ENCODE measurements around the gene ENOSF1. TPM values are rescaled to one million over a fixed set of nuclear protein-coding genes. Genes with fewer than 3 reads are reported as not detected.

ENOSF1 gene
- polyA plus RNA-seq, 1 of the 3 experiments (the other 2 are of a cell fraction) = 23.3 TPM

DNA sequence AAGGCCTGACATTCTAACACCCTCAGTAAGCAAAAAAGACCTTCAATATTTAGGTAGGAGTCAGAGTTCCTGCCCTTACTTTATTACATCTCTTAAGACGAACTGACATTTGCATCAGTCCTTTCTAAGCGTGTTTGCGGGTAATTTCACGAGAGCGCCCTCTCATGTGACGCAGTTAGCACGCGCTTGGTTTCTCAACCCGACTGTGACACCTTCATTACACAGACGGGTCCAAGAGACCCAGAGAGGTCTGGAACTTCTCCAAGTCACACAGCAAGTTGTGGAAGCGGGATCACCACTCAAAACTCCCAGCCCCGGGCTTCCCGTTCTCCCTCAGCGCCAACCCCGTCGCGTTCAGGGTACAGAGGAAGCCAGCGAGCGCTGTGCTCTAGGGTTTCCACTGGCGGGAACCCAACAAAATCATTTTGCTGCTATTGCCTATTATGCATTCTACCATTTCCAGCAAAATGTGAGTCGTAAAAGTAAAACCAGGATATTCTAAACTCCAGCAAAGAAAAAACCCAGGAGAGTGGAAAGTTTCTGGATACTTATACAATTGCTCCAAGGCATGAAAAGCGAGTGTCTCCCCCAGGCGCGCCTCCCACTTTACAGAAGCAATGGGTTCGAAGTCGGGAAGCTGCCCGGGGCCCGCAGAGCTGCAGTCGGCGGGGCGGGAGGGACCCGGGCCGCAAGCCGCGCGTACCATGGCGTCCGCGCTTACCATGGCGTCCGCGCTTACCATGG, 601 bp downstream of the ENOSF1 start (continued):
- TF ChIP-seq, protein P1, sequence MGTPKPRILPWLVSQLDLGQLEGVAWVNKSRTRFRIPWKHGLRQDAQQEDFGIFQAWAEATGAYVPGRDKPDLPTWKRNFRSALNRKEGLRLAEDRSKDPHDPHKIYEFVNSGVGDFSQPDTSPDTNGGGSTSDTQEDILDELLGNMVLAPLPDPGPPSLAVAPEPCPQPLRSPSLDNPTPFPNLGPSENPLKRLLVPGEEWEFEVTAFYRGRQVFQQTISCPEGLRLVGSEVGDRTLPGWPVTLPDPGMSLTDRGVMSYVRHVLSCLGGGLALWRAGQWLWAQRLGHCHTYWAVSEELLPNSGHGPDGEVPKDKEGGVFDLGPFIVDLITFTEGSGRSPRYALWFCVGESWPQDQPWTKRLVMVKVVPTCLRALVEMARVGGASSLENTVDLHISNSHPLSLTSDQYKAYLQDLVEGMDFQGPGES (IDR thresholded peaks at IDR 0.05; ENCODE audit: low read depth, low read length) = no peak
- TF ChIP-seq RXRA (IDR thresholded peaks at IDR 0.05; ENCODE audit: borderline replicate concordance, low read depth) = no peak
- no peak for TF ChIP-seq GABPA (IDR thresholded peaks at IDR 0.05; ENCODE audit: low read depth)
- TF ChIP-seq EZH2phosphoT487 (IDR thresholded peaks at IDR 0.05; ENCODE audit: borderline replicate concordance, low read depth) = no peak
- no peak for TF ChIP-seq CHD2 (IDR thresholded peaks at IDR 0.05; ENCODE audit: low read length, partially characterized antibody)
- TF ChIP-seq, protein P2, sequence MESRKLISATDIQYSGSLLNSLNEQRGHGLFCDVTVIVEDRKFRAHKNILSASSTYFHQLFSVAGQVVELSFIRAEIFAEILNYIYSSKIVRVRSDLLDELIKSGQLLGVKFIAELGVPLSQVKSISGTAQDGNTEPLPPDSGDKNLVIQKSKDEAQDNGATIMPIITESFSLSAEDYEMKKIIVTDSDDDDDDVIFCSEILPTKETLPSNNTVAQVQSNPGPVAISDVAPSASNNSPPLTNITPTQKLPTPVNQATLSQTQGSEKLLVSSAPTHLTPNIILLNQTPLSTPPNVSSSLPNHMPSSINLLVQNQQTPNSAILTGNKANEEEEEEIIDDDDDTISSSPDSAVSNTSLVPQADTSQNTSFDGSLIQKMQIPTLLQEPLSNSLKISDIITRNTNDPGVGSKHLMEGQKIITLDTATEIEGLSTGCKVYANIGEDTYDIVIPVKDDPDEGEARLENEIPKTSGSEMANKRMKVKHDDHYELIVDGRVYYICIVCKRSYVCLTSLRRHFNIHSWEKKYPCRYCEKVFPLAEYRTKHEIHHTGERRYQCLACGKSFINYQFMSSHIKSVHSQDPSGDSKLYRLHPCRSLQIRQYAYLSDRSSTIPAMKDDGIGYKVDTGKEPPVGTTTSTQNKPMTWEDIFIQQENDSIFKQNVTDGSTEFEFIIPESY (IDR thresholded peaks at IDR 0.05; ENCODE audit: borderline replicate concordance, low read depth) = no peak
- TF ChIP-seq FOXJ3 (CRISPR knock-in tag; IDR thresholded peaks at IDR 0.05) = no peak
- 0 out of 2 replicates have a peak, but pooled peaks have one; percentile 4 for TF ChIP-seq RAD21 (IDR thresholded peaks at IDR 0.05; ENCODE audit: low read length)
- TF ChIP-seq TEAD4 (IDR thresholded peaks at IDR 0.05; ENCODE audit: borderline replicate concordance, insufficient read depth) = no peak

- H4K20me1 ChIP-seq (ENCODE audit: insufficient read depth) = no peaks in the 10 kb centered on the region
- H3K9me3 ChIP-seq = no peaks in the 10 kb centered on the region
- H3K79me2 ChIP-seq (ENCODE audit: insufficient read depth) = peaks cover 16% of the 10 kb centered on the region; the same call in 1 of the 2 replicates
- ChIA-PET POLR2A (no interaction called here), CTCF (interaction anchor here (0.8 to 1.9 kb wide), 4 partner anchors 43 to 122 kb away, joined by 3 to 10 read pairs (median 4); no protein-coding TSS in a partner anchor)
- H3F3A ChIP-seq (replicated peaks; ENCODE audit: insufficient read depth) = peaks cover 27% of the 10 kb centered on the region
- peak overlapping the region; percentile 67 to 68 for H3K4me3 ChIP-seq (ENCODE audit: low read depth in 2 of 2, low read length in 1 of 2)
- H3K9me2 ChIP-seq = no peaks in the 10 kb centered on the region
- H3K36me3 ChIP-seq (replicated peaks in 1 of 2; ENCODE audit: control insufficient read depth in 1 of 2, insufficient read depth in 2 of 2, low read length in 1 of 2) = no peaks in the 10 kb centered on the region
- H3K9ac ChIP-seq = peak overlapping the region; percentile 70
- H3K27ac ChIP-seq (ENCODE audit: low read depth in 2 of 2, low read length in 1 of 2) = no peak overlapping the region
- 20% methylated on average over 8 of the region's 8 CpGs for WGBS (ENCODE audit: low lambda C conversion rate)
- peaks cover 0 to 7% of the 10 kb centered on the region in 2 experiments; a peak in 1 of 4 replicates for H3K4me1 ChIP-seq (ENCODE audit: control insufficient read depth in 1 of 2, insufficient read depth in 2 of 2, low read depth in 1 of 2, low read length in 1 of 2)
- peak; percentile 26 for DNase-seq
- no peaks in the 10 kb centered on the region for H3K27me3 ChIP-seq (ENCODE audit: insufficient read depth)
- H2AFZ ChIP-seq (ENCODE audit: low read depth) = peak overlapping the region; percentile 87; the same call in 1 of the 2 replicates
- H3K4me2 ChIP-seq = peak overlapping the region; percentile 91
- TF ChIP-seq CHD2 (IDR thresholded peaks at IDR 0.05; ENCODE audit: low read length, partially characterized antibody) (no peak), TCF12 (IDR thresholded peaks at IDR 0.05) (no peak), TAF1 (IDR thresholded peaks at IDR 0.05; ENCODE audit: borderline replicate concordance, low read depth, low read length) (no peak), JUND (IDR thresholded peaks at IDR 0.05) (no peak), SMC3 (IDR thresholded peaks at IDR 0.05; ENCODE audit: low read depth, low read length) (no peak), RFX5 (IDR thresholded peaks at IDR 0.05; ENCODE audit: low read length) (no peak), FOXM1 (IDR thresholded peaks at IDR 0.05; ENCODE audit: low read depth) (no peak), POLR2AphosphoS5 (IDR thresholded peaks at IDR 0.05; ENCODE audit: low read depth, low read length) (no peak), GATA2 (CRISPR knock-in tag; IDR thresholded peaks at IDR 0.05) (no peak)
- TF ChIP-seq, protein P3, sequence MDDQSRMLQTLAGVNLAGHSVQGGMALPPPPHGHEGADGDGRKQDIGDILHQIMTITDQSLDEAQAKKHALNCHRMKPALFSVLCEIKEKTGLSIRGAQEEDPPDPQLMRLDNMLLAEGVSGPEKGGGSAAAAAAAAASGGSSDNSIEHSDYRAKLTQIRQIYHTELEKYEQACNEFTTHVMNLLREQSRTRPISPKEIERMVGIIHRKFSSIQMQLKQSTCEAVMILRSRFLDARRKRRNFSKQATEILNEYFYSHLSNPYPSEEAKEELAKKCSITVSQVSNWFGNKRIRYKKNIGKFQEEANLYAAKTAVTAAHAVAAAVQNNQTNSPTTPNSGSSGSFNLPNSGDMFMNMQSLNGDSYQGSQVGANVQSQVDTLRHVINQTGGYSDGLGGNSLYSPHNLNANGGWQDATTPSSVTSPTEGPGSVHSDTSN (IDR thresholded peaks at IDR 0.05) = no peak
- TF ChIP-seq, protein P1 (IDR thresholded peaks at IDR 0.05; ENCODE audit: low read depth, low read length) = no peak
Measured at GRCh38 chr18:711310-711656, 1.1 kb downstream of the ENOSF1 start.

Data from SK-N-SH (cell line).